ENCODE measurements around the gene FABP3. TPM values are rescaled to one million over a fixed set of nuclear protein-coding genes. Genes with fewer than 3 reads are reported as not detected.

Gene FABP3
- total RNA-seq, 4 donors from 2014 or later: 2.5 to 12.1 (median 8.6) TPM

GRCh38 chr1:31416101-31416736 is 43.3 kb upstream of the FABP3 start:
- TF ChIP-seq, protein P1, sequence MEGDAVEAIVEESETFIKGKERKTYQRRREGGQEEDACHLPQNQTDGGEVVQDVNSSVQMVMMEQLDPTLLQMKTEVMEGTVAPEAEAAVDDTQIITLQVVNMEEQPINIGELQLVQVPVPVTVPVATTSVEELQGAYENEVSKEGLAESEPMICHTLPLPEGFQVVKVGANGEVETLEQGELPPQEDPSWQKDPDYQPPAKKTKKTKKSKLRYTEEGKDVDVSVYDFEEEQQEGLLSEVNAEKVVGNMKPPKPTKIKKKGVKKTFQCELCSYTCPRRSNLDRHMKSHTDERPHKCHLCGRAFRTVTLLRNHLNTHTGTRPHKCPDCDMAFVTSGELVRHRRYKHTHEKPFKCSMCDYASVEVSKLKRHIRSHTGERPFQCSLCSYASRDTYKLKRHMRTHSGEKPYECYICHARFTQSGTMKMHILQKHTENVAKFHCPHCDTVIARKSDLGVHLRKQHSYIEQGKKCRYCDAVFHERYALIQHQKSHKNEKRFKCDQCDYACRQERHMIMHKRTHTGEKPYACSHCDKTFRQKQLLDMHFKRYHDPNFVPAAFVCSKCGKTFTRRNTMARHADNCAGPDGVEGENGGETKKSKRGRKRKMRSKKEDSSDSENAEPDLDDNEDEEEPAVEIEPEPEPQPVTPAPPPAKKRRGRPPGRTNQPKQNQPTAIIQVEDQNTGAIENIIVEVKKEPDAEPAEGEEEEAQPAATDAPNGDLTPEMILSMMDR (IDR thresholded peaks at IDR 0.05): no peak
- no peak for TF ChIP-seq POLR2A (IDR thresholded peaks at IDR 0.05)
- DNase-seq (ENCODE audit: low spot score in 2 of 2): no peak
- WGBS, 2 donors: 59 to 64% methylated on average over 7 of the region's 7 CpGs
- no peak overlapping the region for H3K4me3 ChIP-seq (ENCODE audit: low read depth, poor library complexity, severe bottlenecking)
- intact Hi-C loops (cut with DNase I; ENCODE audit: low total_unique reads): loop anchor here (10.0 kb wide), 1 partner anchor 129 kb away; no protein-coding TSS in a partner anchor

- intact Hi-C loops (cut with DNase I; ENCODE audit: low total_unique reads): loop anchor here (10.0 kb wide), 1 partner anchor 129 kb away; no protein-coding TSS in a partner anchor
- H3K4me3 ChIP-seq (ENCODE audit: low read depth, poor library complexity, severe bottlenecking): no peak overlapping the region
- 90 to 96% methylated on average over 2 of the region's 2 CpGs for WGBS, 2 donors
- DNase-seq (ENCODE audit: low spot score in 2 of 2): no peak
- no peak for TF ChIP-seq POLR2A (IDR thresholded peaks at IDR 0.05)
- TF ChIP-seq, protein P1 (IDR thresholded peaks at IDR 0.05): no peak
These were observed 42.8 kb upstream of the FABP3 start for GRCh38 chr1:31415658-31416057.

GRCh38 chr1:31414980-31415370 is 42.1 kb upstream of the FABP3 start:
- intact Hi-C loops (cut with DNase I; ENCODE audit: low total_unique reads): loop anchor here (10.0 kb wide), 1 partner anchor 130 kb away; no protein-coding TSS in a partner anchor
- 69 to 79% methylated on average over 4 of the region's 4 CpGs for WGBS, 2 donors
- TF ChIP-seq, protein P1 (IDR thresholded peaks at IDR 0.05): no peak
- TF ChIP-seq POLR2A (IDR thresholded peaks at IDR 0.05): no peak
- DNase-seq (ENCODE audit: low spot score in 2 of 2): no peak
- no peak overlapping the region for H3K4me3 ChIP-seq (ENCODE audit: low read depth, poor library complexity, severe bottlenecking)

DNA sequence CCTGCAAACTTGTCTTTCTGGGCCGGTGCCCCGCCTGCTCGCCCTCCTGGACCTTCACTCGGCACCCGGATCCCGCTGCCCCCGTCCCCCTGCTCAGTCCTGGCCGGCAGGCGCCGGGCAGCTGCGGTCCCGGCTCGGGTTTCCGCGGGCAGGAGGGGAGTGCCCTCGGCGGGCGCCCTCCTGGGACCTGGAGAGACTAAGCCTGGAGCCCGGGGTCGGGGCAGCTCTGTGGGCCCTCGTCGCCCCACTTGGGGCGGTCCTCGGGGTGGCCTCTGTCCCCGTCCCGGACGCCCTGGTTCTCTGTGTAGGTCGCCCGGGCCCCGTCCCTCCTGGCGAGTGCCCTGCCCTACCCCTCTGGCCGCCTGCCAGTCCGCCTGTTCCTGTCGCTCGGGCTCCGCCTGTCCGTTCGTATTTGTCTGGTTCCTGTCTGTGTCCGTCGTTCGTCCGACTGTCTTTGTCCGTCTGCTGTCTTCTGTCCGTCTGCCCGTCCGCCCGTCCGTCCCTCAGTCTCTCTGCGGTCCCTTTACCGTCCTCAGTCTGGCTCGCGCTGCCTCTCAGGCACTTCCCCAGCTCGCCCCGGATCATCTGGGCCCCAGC is 40.6 kb upstream of the FABP3 start:
- peak overlapping the region; percentile 79 for H3K4me3 ChIP-seq (ENCODE audit: low read depth, poor library complexity, severe bottlenecking)
- DNase-seq (ENCODE audit: low spot score in 2 of 2): peak; percentile 61 to 95
- no peak for TF ChIP-seq POLR2A (IDR thresholded peaks at IDR 0.05)
- TF ChIP-seq, protein P1 (IDR thresholded peaks at IDR 0.05): no peak
- intact Hi-C loops (cut with DNase I; ENCODE audit: low total_unique reads): loop anchor here (10.0 kb wide), 1 partner anchor 131 kb away; no protein-coding TSS in a partner anchor
- 0 to 1% methylated on average over 39 to 46 of the region's 54 CpGs for WGBS, 2 donors

- TF ChIP-seq POLR2A (IDR thresholded peaks at IDR 0.05): no peak
- TF ChIP-seq, protein P1 (IDR thresholded peaks at IDR 0.05): no peak
- DNase-seq (ENCODE audit: low spot score in 2 of 2): no peak
- H3K4me3 ChIP-seq (ENCODE audit: low read depth, poor library complexity, severe bottlenecking): peak within 1 kb of the TSS; percentile 79
- 0 to 6% methylated on average over 13 to 31 of the region's 63 CpGs for WGBS, 2 donors
- intact Hi-C loops (cut with DNase I; ENCODE audit: low total_unique reads): loop anchor here (10.0 kb wide), 1 partner anchor 132 kb away; no protein-coding TSS in a partner anchor
These were observed 40.0 kb upstream of the FABP3 start, which contains the start of gene SERINC2 for GRCh38 chr1:31412732-31413404. SERINC2 (plus strand) TSS chr1:31413213; CDS start chr1:31413266, 53 bp downstream.

Data from lower leg skin (tissue), 4 donors.